ENCODE measurements around the gene BMP5.
"Not testable (repeated sequence)": the region's sequence is repeated elsewhere in the genome, so short reads cannot be mapped to it uniquely, and the experiment has no call there.

Gene BMP5

GRCh38 chr6:55875400-55875799 is at the start of gene BMP5:
TSS of gene BMP5 (minus strand) at chr6:55875590. CDS start at chr6:55874865, 725 bp downstream.
- DNase-seq, result no peak

DNA sequence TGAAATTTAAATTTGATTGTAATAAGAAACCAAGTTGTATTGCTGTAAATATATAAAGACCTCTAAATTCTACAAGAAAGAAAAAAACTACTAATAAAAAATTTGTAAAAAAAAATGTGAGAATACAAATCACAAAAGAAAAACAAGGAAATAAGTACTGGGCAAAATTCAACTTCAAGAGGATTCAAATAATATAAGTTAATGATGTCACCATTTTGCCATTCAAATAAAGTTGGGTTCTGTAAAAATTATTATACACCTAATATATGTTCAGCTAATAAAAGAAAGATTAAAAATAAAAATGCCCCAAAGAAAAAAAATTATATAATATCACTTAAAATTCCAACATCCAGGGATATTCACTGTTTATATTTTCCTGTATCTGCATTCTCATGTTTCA is 47.0 kb upstream of the BMP5 start:
- DNase-seq, result no peak

DNA sequence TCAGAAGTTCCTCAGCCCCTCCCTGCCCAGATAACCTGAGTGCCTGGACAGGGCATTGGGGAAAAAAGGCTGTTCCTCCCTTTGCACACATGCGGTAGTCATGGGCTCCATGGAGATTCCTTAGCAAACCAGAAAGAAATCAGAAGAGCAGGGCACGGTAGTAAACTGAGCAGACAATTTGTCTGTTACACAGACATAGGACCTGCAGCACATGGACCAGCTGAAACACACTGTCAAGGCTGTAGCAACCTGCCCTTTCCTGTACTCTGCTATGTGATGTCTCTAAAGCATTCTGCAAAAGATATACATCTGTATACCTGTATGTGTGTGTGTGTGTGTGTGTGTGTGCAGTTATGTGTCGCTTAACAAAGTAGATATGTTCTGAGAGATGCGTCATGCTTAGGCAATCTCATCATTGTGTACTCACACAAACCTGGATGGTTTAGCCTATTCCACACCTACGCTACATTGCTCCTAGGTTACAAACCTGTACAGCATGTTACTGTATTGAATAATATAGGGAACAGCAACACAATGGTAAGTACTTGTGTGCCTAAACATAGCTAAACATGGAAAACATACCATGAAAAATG is 44.4 kb upstream of the BMP5 start:
- DNase-seq, result no peak

GRCh38 chr6:55918639-55919038 is 43.2 kb upstream of the BMP5 start:
- DNase-seq, result no peak

DNA sequence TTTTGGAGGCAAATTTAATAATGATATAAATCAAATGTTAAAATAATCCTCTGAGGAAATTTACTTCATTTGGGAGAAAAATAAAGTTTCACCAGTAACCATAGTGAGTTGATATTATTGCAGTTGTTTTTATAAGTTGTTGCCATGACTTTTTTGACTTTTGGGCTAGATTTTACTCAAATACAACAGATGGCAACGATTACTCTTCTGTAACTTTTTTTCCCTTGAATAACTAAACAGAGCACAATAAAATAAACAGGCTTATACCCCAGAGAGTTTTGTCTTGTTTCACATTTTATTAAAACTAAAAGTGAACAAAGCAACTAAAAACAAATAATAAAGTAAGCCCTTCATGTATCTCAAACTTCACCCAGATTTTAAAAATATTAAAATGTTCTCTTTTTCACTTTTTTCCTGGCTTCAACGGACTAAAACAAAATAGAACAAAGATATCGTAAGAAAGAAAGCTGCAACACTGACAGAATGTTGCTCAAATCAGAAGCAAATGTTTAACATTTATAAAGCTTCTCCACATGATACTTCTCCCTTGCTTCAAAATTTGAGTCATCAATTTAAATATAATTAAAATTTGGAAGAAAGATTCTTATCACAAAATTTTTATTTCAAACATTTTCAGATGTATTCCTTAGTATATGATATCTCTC is 42.5 kb upstream of the BMP5 start:
- DNase-seq, result no peak

GRCh38 chr6:55916188-55916587 is 40.8 kb upstream of the BMP5 start:
- no peak for DNase-seq

DNA sequence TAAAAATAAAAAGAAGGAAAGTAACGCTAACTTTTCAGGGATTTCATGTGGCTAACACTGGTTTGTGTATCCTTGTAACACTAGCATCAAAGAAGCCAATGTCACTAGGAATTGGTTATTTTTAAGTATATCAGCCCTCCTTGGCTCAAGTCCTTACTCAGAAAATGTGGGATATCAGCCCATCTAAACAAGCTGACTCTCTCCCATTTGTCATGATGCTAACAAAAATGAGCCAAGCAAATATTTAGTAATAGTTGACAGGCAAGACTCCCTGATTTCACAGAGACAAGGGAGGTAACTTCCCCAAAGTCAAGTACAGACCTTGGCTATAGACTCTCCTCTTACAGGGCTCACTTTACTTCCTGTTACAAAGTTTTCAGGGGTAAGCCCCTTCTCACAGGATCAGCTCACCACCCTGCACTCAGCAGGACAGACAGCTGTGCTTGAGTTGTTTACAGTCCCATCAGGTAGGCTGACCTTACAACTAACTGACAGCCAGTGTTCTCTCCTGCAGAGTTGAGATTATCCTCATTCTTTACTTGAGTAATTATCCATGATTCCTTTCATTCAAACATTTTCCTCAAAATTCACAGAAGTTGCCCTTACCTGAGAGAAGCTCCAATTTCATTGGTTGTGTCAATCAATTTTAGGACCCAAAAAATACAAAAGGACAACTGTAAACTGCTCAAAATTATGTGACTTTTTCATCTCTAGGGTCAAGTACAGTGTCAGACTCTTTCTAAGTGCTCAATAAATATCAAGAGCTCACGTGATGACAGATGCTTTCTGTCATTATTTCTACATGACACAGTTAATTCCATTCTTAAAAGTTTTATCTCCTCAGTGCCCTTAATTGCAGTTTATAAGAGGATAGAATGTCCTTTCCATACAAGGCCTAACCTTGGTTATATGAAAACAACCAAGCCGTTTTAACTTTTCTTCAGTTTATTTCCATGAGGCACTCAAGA is 38.1 kb upstream of the BMP5 start:
- no peak for DNase-seq

DNA sequence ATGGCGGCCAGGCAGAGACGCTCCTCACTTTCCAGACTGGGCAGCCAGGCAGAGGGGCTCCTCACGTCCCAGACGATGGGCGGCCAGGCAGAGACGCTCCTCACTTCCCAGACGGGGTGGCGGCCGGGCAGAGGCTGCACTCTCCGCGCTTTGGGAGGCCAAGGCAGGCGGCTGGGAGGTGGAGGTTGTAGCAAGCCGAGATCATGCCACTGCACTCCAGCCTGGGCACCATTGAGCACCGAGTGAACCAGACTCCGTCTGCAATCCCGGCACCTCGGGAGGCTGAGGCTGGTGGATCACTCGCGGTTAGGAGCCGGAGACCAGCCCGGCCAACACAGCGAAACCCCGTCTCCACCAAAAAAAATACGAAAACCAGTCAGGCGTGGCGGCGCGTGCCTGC is 35.1 kb upstream of the BMP5 start:
- not testable (repeated sequence) for DNase-seq

DNA sequence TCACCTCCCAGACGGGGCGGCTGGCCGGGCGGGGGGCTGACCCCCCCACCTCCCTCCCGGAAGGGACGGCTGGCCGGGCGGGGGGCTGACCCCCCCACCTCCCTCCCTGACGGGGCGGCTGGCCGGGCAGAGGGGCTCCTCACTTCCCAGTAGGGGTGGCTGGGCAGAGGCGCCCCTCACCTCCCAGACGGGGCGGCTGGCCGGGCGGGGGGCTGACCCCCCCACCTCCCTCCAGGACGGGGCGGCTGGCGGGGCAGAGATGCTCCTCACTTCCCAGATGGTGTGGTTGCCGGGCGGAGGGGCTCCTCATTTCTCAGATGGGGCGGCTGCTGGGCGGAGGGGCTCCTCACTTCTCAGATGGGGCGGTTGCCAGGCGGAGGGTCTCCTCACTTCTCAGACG is 34.5 kb upstream of the BMP5 start:
- DNase-seq, result not testable (repeated sequence)

- DNase-seq, result no peak
These were observed 27.4 kb upstream of the BMP5 start for GRCh38 chr6:55902796-55903195.

- DNase-seq, result no peak
These were observed 26.4 kb upstream of the BMP5 start for GRCh38 chr6:55901765-55902270.

GRCh38 chr6:55898342-55898741 is 23.0 kb upstream of the BMP5 start:
- no peak for DNase-seq

DNA sequence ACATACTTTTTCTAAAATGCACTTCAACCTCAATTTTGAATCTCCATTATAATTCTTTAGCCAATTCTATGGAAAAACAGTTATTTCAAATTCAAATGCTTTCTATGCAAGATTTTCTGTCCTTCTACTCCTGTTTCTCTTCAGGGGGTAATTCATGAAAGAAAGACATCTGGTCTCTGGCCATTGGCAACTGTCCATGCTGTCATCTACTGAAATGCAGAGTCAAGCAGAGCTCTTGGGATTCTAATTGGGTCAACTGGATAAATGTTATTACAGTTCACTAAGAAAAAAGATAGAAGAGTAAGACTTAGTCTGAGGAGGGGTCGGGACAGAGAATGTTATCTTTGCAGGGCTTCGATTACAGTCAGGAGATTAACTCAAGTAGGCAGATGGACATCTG is 22.0 kb upstream of the BMP5 start:
- DNase-seq, result no peak

GRCh38 chr6:55895972-55896730 is 20.8 kb upstream of the BMP5 start:
- no peak for DNase-seq

- no peak for DNase-seq
These were observed 17.5 kb upstream of the BMP5 start for GRCh38 chr6:55892749-55893357.

GRCh38 chr6:55888917-55889316 is 13.5 kb upstream of the BMP5 start:
- DNase-seq, result no peak

DNA sequence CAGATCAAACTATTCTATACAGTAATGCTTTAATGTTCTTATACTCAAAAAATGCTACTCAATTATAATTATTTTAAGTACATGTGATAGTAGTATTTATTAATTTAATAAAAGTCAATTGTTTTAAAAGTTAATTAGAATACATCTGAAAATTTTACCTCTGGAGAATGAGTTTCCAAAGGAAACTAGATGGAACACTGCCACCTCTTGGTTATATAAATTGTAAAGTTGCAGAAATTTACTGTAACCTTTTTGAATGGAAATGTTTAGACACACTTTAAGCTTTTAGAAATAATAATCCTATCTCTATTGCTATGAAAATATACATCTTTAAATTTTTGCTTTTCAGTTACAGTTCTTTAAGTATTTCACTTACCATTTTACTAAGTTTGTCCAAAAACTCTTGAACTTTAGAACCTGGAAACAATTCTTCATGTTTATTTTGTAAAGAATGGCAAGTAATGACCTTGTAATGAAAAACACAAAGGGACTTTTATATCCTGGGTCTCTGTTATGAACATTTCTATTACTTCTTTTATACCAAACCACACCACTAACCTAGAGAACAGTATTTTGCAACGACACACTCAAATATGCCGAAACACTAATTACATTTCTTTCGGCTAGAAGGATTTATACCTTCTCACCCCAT is 10.9 kb upstream of the BMP5 start:
- no peak for DNase-seq

- no peak for DNase-seq
These were observed 7.6 kb upstream of the BMP5 start for GRCh38 chr6:55882718-55883569.

GRCh38 chr6:55877283-55877682 is 1.9 kb upstream of the BMP5 start:
- no peak for DNase-seq

DNA sequence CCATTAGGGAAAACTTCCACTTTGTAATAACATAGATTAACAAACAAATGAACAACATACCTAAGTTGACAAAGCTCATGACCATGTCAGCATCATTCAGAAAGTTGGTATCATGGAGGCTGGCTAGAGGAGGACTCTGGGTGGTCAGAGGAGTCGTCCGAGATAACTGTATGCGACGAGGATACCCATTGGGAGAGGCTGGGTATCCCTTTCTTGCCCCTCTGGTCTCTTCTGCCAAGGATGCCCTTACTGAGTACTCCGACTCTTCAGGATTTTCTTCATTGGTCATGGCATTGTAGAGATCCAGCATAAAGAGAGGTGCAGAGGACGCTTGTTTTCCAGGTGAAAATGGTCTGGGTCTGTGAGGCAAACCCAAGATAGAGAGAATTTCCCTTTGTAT is 1.1 kb downstream of the BMP5 start:
- DNase-seq, result no peak

- no peak for DNase-seq
These were observed 2.5 kb downstream of the BMP5 start for GRCh38 chr6:55872866-55873265.
